ENCODE results near the gene ITGAD.

DNA sequence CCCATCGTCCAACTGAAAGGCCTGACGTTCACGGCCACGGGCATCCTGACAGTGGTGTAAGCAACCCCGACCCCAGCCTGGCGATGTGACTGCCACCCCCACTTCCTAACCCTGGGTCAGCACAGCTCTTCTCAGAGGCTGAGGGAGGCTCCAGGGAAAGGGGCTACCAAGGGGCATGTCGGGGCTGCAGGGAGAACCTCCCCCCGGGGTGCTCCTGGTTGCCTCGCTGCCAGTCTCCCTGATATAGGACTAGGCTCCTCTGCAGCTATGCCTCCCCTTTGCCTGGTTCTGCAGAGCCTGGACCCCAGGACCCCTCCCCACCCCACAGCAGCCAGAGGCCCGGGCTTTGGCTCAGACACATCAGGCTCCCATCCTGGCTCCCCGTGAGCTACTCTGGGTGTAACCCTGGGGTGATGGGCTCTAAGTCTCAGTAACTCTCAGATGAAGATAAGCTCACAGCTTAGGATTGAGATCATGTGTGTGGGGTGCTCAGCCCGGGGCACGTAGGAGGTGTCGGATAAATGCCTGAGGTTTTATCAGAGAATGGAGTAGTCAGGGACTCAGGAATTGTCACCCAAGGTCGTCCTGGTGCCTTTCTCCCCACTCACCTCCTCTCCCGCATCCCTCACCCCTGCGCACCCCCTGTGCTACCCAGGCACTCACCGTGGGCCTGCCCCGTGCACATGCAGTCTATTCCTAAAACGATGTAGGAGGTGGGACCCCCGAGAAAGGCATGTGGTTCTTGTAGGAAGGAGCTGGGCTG lies 10.6 kb downstream of the ITGAD start:
- TF ChIP-seq, protein P1, sequence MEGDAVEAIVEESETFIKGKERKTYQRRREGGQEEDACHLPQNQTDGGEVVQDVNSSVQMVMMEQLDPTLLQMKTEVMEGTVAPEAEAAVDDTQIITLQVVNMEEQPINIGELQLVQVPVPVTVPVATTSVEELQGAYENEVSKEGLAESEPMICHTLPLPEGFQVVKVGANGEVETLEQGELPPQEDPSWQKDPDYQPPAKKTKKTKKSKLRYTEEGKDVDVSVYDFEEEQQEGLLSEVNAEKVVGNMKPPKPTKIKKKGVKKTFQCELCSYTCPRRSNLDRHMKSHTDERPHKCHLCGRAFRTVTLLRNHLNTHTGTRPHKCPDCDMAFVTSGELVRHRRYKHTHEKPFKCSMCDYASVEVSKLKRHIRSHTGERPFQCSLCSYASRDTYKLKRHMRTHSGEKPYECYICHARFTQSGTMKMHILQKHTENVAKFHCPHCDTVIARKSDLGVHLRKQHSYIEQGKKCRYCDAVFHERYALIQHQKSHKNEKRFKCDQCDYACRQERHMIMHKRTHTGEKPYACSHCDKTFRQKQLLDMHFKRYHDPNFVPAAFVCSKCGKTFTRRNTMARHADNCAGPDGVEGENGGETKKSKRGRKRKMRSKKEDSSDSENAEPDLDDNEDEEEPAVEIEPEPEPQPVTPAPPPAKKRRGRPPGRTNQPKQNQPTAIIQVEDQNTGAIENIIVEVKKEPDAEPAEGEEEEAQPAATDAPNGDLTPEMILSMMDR (conservative IDR thresholded peaks at IDR 0.05; ENCODE audit: low read depth, low read length) = no peak
- no peak for TF ChIP-seq EZH2 (IDR thresholded peaks at IDR 0.05; ENCODE audit: borderline replicate concordance, low read depth, low read length, poor library complexity, severe bottlenecking)

All from A673 (cell line).